Chondrocyte (in vitro differentiated cells): ENCODE measurements around the gene CHD6. TPM values are rescaled to one million over a fixed set of nuclear protein-coding genes. Genes with fewer than 3 reads are reported as not detected.
A peak's percentile ranks its signal among the peaks of the same experiment; 100 is the strongest.

Experiments
- DNase-seq: peaks from one replicate; pipeline ENCODE4 v3.0.0; 2021; ENCODE audit warnings: mixed read lengths, low spot score
- H3K27ac Mint-ChIP-seq: one replicate; pipeline ENCODE4 v1.8.0; 2021; ENCODE audit warnings: mild to moderate bottlenecking, moderate library complexity, mixed read lengths; ENCODE audit not compliant: unreplicated experiment
- H3K27me3 Mint-ChIP-seq: 2 replicates; pipeline ENCODE4 v1.8.0; 2021; ENCODE audit warnings: low read depth, mixed read lengths
- H3K36me3 Mint-ChIP-seq: 2 replicates; pipeline ENCODE4 v1.8.0; 2021; ENCODE audit warnings: low read depth, mixed read lengths
- H3K4me1 Mint-ChIP-seq: 2 replicates; pipeline ENCODE4 v1.8.0; 2021; ENCODE audit warnings: low read depth, mild to moderate bottlenecking, mixed read lengths
- H3K4me3 Mint-ChIP-seq: one replicate; pipeline ENCODE4 v1.8.0; 2021; ENCODE audit warnings: mild to moderate bottlenecking, moderate library complexity, mixed read lengths; ENCODE audit not compliant: unreplicated experiment
- H3K9me3 Mint-ChIP-seq: 2 replicates; pipeline ENCODE4 v1.8.0; 2021; ENCODE audit warnings: low read depth, mixed read lengths
- CTCF ChIP-seq: fragments of 200-600 bp; sonication (generic); IDR thresholded peaks from 2 replicates; pipeline ENCODE4 v1.5.0; 2021; ENCODE audit warnings: antibody characterized with exemption, mild to moderate bottlenecking, moderate library complexity
- long read RNA-seq: library from polyadenylated mRNA; stranded (forward); transcript quantifications from one replicate; pipeline ENCODE4 v2.0.0, GENCODE V29; 2021
- total RNA-seq: library from RNA; stranded (reverse); gene quantifications from 3 replicates; pipeline ENCODE4 v1.2.1, GENCODE V29; 2021

Gene CHD6
- 29.9 to 39.7 TPM (median 34.4 TPM) in 3 replicates for total RNA-seq
- long read RNA-seq, partial matches to known transcripts, result 6 of 11 reads
- long read RNA-seq, other reads (novel, unspliced or antisense), result 5 of 11 reads

GRCh38 chr20:41617902-41618806 lies at the start of gene CHD6:
CHD6 (minus strand) TSS chr20:41618377; CDS start chr20:41551337, 67,040 bp downstream.
- Mint-ChIP-seq H3K27ac (peak within 1 kb of the TSS; percentile 86), H3K4me1 (peaks cover 42% of the 10 kb centered on the region), H3K4me3 (peak within 1 kb of the TSS; percentile 86), H3K36me3 (no peaks in the 10 kb centered on the region), H3K27me3 (peaks cover 3% of the 10 kb centered on the region), H3K9me3 (no peaks in the 10 kb centered on the region)
- peak; percentile 99 for DNase-seq
- no peak for TF ChIP-seq CTCF

- Mint-ChIP-seq H3K4me1 (peaks cover under 1% of the 10 kb centered on the region), H3K4me3 (no peak overlapping the region), H3K36me3 (no peaks in the 10 kb centered on the region)
Observed at GRCh38 chr20:41664584-41664983, 46.4 kb upstream of the CHD6 start.

GRCh38 chr20:41657655-41658054 lies 39.5 kb upstream of the CHD6 start:
- Mint-ChIP-seq H3K27ac (no peak overlapping the region), H3K36me3 (no peaks in the 10 kb centered on the region), H3K27me3 (peaks cover 29% of the 10 kb centered on the region), H3K4me1 (no peaks in the 10 kb centered on the region), H3K9me3 (no peaks in the 10 kb centered on the region), H3K4me3 (no peak overlapping the region)
- TF ChIP-seq CTCF, result no peak
- DNase-seq, result no peak

More at GRCh38 chr20:41664584-41664983, 46.4 kb upstream of the CHD6 start:
- no peak for TF ChIP-seq CTCF
- H3K27me3 Mint-ChIP-seq, result peaks cover 33% of the 10 kb centered on the region
- peaks cover 5% of the 10 kb centered on the region for H3K9me3 Mint-ChIP-seq
- DNase-seq, result no peak
- no peak overlapping the region for H3K27ac Mint-ChIP-seq

GRCh38 chr20:41655962-41656618 lies 37.9 kb upstream of the CHD6 start:
- H3K27me3 Mint-ChIP-seq, result peaks cover 34% of the 10 kb centered on the region
- H3K9me3 Mint-ChIP-seq, result no peaks in the 10 kb centered on the region
- no peaks in the 10 kb centered on the region for H3K4me1 Mint-ChIP-seq
- DNase-seq, result no peak
- no peak overlapping the region for H3K27ac Mint-ChIP-seq
- TF ChIP-seq CTCF, result no peak
- H3K36me3 Mint-ChIP-seq, result no peaks in the 10 kb centered on the region
- no peak overlapping the region for H3K4me3 Mint-ChIP-seq

- Mint-ChIP-seq H3K9me3 (no peaks in the 10 kb centered on the region), H3K4me1 (no peaks in the 10 kb centered on the region), H3K36me3 (no peaks in the 10 kb centered on the region), H3K4me3 (no peak overlapping the region), H3K27ac (no peak overlapping the region), H3K27me3 (peaks cover 35% of the 10 kb centered on the region)
- TF ChIP-seq CTCF, result no peak
- DNase-seq, result no peak
Observed at GRCh38 chr20:41654884-41655283, 36.7 kb upstream of the CHD6 start.
